ENCODE data around the gene GLYR1.

Gene GLYR1

GRCh38 chr16:4805231-4805630, 41.9 kb downstream of the GLYR1 start:
- DNase-seq (ENCODE audit: low read depth) = no peak

GRCh38 chr16:4803898-4804762, 43.0 kb downstream of the GLYR1 start:
- DNase-seq (ENCODE audit: low read depth) = no peak

GRCh38 chr16:4803401-4803844, 43.7 kb downstream of the GLYR1 start:
- no peak for DNase-seq (ENCODE audit: low read depth)

- DNase-seq (ENCODE audit: low read depth) = peak; percentile 83
Measured at GRCh38 chr16:4802659-4803287, 44.3 kb downstream of the GLYR1 start.

- peak; percentile 53 for DNase-seq (ENCODE audit: low read depth)
Measured at GRCh38 chr16:4801962-4802658, 45.0 kb downstream of the GLYR1 start, which contains the start of gene ROGDI. ROGDI (minus strand) TSS chr16:4802633; CDS start chr16:4802571, 62 bp downstream.

- DNase-seq (ENCODE audit: low read depth) = no peak
Measured at GRCh38 chr16:4801051-4801961, 45.8 kb downstream of the GLYR1 start.

- DNase-seq (ENCODE audit: low read depth) = no peak
Measured at GRCh38 chr16:4800290-4801041, 46.6 kb downstream of the GLYR1 start.

GRCh38 chr16:4799171-4799855, 47.8 kb downstream of the GLYR1 start:
- no peak for DNase-seq (ENCODE audit: low read depth)

GRCh38 chr16:4798456-4798855, 48.6 kb downstream of the GLYR1 start:
- no peak for DNase-seq (ENCODE audit: low read depth)

- DNase-seq (ENCODE audit: low read depth) = no peak
Measured at GRCh38 chr16:4797805-4798252, 49.3 kb downstream of the GLYR1 start.

GRCh38 chr16:4796982-4797804, 49.9 kb downstream of the GLYR1 start:
- no peak for DNase-seq (ENCODE audit: low read depth)

- no peak for DNase-seq (ENCODE audit: low read depth)
Measured at GRCh38 chr16:4795828-4796572, 51.1 kb downstream of the GLYR1 start.

- no peak for DNase-seq (ENCODE audit: low read depth)
Measured at GRCh38 chr16:4795181-4795827, 51.8 kb downstream of the GLYR1 start, which contains the start of gene SMIM22. SMIM22 (plus strand) TSS chr16:4795369; CDS start chr16:4795735, 366 bp downstream.

GRCh38 chr16:4792951-4793513, 54.1 kb downstream of the GLYR1 start:
- DNase-seq (ENCODE audit: low read depth) = no peak

GRCh38 chr16:4790871-4791270, 56.2 kb downstream of the GLYR1 start:
- no peak for DNase-seq (ENCODE audit: low read depth)

- no peak for DNase-seq (ENCODE audit: low read depth)
Measured at GRCh38 chr16:4790261-4790660, 56.8 kb downstream of the GLYR1 start.

GRCh38 chr16:4788910-4789309, 58.2 kb downstream of the GLYR1 start:
- DNase-seq (ENCODE audit: low read depth) = no peak

- DNase-seq (ENCODE audit: low read depth) = no peak
Measured at GRCh38 chr16:4788489-4788889, 58.6 kb downstream of the GLYR1 start.
